HG02852 (cell line): Measurements from ENCODE around the gene GNRH2.
"Not testable (repeated sequence)": the region's sequence is repeated elsewhere in the genome, so short reads cannot be mapped to it uniquely, and the experiment has no call there.

Experiments used
- ATAC-seq: cut with Tn5 transposase; IDR thresholded peaks from one replicate; pipeline ENCODE4 v1.9.1; 2021; ENCODE audit warnings: mild to moderate bottlenecking, moderate library complexity; ENCODE audit not compliant: unreplicated experiment

The GNRH2 gene

GRCh38 chr20:3043322-3043721 is at the start of gene GNRH2:
Gene GNRH2, plus strand, starts transcription at chr20:3043622. Its CDS starts 793 bp downstream, at chr20:3044415.
- no peak for ATAC-seq

GRCh38 chr20:2995796-2996195 is 47.6 kb upstream of the GNRH2 start:
- no peak for ATAC-seq

DNA sequence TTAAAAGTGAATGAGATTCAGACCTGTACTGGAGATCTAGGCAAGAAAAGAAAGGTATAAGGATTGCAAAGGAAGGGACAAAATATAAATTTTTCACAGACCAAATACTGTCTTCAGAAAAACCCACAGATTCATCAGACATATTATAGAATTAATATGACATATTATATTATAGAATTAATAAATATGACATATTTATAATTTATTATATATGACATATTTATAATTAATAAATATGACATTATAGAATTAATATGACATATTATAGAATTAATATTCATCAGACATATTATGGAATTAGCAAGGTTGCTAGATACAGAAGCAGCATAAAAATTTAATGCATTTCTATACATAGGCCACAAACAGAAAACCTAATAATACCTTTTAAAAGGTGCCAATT is 44.7 kb upstream of the GNRH2 start:
- ATAC-seq, result no peak

DNA sequence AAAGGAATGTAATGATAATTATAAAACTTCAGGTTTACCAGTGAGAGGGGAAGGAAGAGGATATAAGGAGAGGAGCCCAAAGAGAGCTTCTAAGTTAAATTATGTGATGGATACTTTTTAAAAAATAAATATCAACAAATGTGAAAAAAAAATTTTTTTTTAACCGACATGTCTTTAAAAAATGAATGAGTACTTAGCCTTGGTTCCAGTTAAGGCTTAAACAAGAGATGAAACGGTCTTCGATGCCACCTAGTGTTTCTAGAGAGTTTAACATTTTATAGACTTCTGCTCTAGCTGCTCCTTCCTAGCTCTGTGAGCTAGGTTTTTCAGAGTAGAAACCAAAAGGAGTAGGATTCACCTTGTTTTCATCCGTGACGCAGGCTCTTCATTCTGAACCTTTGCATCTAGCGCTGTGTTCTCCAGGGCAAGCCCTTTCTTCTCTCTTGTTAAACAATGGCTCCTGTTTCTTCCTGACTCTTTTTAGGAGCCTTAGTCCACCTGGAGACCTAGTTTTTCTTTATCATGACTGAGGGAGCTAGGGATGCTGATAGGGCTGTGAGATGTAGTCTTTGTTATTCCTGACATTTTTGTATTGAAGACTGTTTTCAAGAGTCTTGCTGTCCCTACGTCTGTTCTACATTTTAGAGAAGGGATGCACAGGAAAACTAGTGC is 42.4 kb upstream of the GNRH2 start:
- ATAC-seq, result no peak

DNA sequence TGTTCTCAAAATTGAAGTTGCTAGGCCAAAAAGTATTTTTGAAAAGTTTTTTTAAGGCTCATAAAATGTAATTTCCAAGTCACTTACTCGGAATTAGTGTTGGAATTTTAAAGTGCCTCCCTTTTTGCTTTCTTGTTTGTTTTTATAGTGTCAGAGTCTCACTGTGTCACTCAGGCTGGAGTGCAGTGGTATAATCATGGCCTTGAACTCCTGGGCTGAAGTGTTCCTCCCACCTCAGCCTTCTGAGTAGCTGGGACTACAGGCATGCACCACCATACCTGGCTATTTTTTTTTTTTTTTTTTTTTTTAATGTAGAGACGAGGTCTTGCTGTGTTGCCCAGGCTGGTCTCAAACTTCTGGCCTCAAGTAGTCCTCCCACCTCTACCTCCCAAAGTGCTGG is 40.0 kb upstream of the GNRH2 start:
- ATAC-seq, result no peak

GRCh38 chr20:3010985-3011723 is 32.3 kb upstream of the GNRH2 start:
- ATAC-seq, result no peak

- no peak for ATAC-seq
Measured at GRCh38 chr20:3011752-3012151, 31.7 kb upstream of the GNRH2 start.

- no peak for ATAC-seq
Measured at GRCh38 chr20:3013771-3014170, 29.7 kb upstream of the GNRH2 start.

DNA sequence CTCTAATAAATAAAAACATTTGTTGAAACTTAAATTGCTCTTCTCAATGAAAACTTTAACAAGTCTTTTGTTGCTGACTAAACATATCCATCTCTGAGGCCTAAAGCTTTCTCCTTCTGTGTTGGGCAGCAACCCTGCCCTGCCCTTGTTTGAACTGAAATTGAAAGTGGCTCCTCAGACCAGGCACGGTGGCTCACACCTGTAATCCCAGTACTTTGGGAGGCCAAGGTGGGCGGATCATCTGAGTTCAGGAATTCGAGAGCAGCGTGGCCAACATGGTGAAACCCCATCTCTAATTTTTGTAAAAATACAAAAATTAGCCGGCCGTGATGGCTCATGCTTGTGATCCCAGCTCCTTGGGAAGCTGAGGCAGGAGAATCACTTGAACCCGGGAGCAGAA is 29.2 kb upstream of the GNRH2 start:
- ATAC-seq, result no peak

DNA sequence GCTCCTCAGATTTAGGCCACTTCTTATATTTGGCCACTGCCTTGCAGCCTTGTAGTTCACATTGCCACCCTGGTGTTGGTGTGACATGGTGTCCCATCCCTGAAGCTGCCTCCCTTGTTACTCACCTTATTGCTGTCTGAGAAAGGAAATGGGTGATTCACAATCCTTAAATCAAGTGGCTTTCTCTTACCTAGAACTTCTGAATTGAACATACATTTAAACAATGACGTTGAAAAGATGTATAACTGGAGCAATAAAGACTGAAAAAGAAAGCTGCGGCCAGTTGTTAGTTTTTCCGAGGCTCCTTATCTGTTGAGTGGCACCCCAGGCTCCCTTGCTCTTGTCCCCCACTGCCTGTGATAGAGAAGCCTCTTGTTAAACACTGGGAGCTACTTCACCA is 28.8 kb upstream of the GNRH2 start:
- ATAC-seq, result no peak

DNA sequence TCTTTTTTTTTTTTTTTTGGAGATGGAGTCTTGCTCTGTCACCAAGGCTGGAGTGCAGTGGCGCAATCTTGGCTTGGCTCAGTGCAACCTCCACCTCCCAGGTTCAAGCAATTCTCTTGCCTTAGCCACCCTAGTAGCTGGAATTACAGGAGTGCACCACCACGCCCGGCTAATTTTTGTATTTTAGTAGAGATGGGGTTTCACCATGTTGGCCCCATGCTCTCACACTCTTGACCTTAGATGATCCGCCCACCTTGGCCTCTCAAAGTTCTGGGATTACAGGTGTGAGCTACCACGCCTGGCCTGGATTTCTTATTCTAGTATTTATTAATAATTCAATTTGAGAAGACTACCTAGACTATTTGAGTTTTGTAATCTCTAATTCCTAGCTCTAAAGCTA is 28.1 kb upstream of the GNRH2 start:
- not testable (repeated sequence) for ATAC-seq

- ATAC-seq, result no peak
Measured at GRCh38 chr20:3021327-3021726, 22.1 kb upstream of the GNRH2 start.

- no peak for ATAC-seq
Measured at GRCh38 chr20:3021777-3022176, 21.6 kb upstream of the GNRH2 start.

DNA sequence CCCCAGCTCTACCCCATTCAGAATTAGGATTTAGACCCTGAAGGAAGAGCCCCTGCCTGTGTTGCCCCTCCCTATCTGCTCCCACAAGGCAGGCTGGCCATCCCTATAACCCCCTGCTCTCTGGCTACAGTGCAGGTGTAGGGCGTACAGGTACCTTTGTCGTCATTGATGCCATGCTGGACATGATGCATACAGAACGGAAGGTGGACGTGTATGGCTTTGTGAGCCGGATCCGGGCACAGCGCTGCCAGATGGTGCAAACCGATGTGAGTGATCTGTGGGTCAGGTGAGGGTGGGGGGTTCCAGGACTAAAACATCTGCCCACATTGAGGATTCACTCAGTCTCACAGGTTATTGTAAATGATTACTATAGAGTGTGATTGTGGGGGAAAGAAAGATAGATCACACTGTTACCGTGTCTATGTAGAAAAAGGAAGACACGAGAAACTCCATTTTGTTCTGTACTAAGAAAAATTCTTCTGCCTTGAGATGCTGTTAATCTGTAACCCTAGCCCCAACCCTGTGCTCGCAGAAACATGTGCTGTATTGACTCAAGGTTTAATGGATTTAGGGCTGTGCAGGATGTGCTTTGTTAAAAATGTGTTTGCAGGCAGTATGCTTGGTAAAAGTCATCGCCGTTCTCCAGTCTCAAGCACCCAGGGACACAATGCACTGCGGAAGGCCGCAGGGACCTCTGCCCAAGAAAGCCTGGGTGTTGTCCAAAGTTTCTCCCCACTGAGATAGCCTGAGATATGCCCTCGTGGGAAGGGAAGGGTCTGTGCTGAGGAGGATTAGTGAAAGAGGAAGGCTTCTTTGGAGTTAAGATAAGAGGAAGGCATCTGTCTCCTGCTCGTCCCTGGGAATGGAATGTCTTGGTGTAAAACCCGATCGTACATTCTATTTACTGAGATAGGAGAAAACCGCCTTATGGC is 20.6 kb upstream of the GNRH2 start:
- ATAC-seq, result not testable (repeated sequence)

DNA sequence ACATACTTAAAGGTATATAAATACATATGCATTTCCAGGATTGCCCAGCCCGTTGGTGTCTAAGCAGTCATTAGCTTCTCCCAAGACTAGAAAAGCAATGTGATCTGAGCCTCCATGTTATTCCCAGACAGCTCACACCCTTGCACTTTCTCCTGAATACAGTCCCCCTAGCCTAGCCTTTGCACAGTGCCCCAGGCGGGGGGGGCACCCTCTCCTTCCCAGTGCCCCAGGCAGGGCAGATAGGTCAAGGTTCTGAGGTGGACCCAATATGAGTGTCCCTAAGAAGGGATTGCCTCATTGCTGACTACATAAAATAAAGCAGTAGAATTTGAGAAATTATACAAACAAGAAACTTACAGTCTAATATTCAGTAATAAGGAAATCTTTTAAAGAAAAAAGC is 15.4 kb upstream of the GNRH2 start:
- ATAC-seq, result no peak

DNA sequence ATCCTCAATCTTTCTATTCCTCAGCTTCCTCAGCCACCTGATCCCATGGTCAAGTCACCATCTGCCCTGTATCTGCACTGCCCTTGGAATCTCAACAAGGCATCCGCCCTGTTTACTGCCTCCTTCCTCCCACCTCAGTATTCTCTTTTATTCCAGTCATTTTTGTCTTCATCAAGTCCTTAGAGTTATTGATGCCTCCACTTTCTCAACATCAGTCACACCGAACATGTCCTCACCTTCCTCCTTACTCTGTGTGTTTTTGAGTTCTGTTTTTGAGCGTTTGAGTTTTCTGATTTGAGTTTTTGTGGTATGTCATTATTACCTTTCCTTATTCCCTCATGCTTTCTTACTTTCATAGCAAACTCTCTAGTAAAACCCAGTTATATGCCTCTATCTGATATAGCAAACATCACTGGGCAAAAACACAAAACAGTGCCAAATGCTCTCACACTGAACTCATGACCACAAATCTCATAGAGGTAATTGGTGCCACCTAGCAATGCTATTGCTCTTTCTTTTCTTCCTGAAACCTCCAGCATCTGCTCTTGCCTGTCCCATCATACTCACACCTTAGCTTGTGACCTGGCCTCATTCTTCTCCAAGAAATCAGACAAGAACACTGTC is 11.8 kb upstream of the GNRH2 start:
- ATAC-seq, result no peak

GRCh38 chr20:3032624-3033023 is 10.8 kb upstream of the GNRH2 start:
- no peak for ATAC-seq

GRCh38 chr20:3037654-3038053 is 5.8 kb upstream of the GNRH2 start:
- no peak for ATAC-seq

GRCh38 chr20:3038454-3038853 is 5.0 kb upstream of the GNRH2 start:
- no peak for ATAC-seq

DNA sequence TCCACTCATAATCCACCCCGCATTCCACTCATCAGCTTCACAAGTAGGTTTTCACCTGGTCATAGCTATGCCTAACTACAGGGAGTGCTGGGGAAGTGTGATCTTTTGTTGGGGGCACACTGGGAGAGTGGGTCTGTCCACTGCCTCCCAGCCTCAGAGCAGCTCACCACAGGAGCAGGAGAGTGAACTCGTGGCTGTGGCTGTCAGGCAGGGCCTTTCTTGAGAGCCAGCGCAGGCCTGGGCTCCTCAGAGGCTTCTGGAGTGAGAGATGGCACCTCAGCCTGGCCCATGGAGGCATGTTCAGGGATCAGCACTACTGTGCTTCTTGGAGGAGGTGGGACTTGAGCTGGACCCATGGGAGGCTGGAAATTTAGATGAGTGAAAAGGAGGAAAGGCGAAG is 4.0 kb upstream of the GNRH2 start:
- ATAC-seq, result no peak

DNA sequence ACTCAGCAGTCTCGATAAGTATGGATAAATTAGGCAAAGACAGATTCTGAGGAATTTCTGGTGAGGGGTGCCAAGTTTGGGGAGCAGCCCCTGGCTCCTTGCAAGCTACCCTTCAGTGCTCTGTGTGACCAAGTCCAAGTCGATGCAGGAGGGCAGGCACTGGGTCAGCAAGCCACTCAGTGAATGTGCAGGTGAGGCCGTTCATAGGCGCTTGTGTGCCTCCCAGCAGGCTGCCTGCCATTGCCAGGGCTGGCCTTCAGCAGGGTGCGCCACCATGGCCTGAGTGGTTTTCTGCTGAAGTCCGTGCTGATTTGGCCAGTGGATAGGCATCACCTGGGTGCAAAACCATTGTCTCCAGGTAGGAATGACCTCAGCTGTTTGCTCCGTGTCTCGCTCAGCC is 3.3 kb upstream of the GNRH2 start:
- ATAC-seq, result no peak
